Loucy (cell line): Measurements from ENCODE around the gene TEX26.

Experiments
- CTCF ChIP-seq: fragments of 200-600 bp; sonication (generic); conservative IDR thresholded peaks from 2 replicates; pipeline ENCODE4 v1.5.1; 2014; ENCODE audit warnings: mild to moderate bottlenecking, antibody characterized with exemption, low read length
- EZH2phosphoT487 ChIP-seq: fragments of 200-600 bp; IDR thresholded peaks from 2 replicates; pipeline ENCODE4 v1.6.1; 2018; ENCODE audit warnings: antibody characterized with exemption, mild to moderate bottlenecking, moderate library complexity, borderline replicate concordance

- no peak for TF ChIP-seq CTCF
- TF ChIP-seq EZH2phosphoT487 = no peak
Measured at GRCh38 chr13:30968846-30969245, 36.4 kb downstream of the TEX26 start.
